ENCODE measurements around the gene OXSR1. TPM values are rescaled to one million over a fixed set of nuclear protein-coding genes. Genes with fewer than 3 reads are reported as not detected.

The OXSR1 gene
- total RNA-seq, 1 donor from 2014 or later = 80.7 TPM

- Mint-ChIP-seq H3K4me1 (ENCODE audit: low read depth, unreplicated experiment) (peaks cover 1% of the 10 kb centered on the region), H3K27me3 (ENCODE audit: unreplicated experiment) (peaks cover 1% of the 10 kb centered on the region), H3K36me3 (ENCODE audit: unreplicated experiment) (peaks cover 9% of the 10 kb centered on the region), H3K4me3 (ENCODE audit: unreplicated experiment) (no peak overlapping the region), H3K9me3 (ENCODE audit: unreplicated experiment) (peaks cover 6% of the 10 kb centered on the region), H3K27ac (ENCODE audit: unreplicated experiment) (no peak overlapping the region)
- DNase-seq = no peak
- no peak for TF ChIP-seq CTCF (IDR thresholded peaks at IDR 0.05; ENCODE audit: partially characterized antibody, unreplicated experiment)
These were observed 111.0 kb downstream of the OXSR1 start for GRCh38 chr3:38276081-38276916.

- H3K27ac Mint-ChIP-seq (ENCODE audit: unreplicated experiment) = no peak overlapping the region
- no peak overlapping the region for H3K4me3 Mint-ChIP-seq (ENCODE audit: unreplicated experiment)
- no peak for TF ChIP-seq CTCF (IDR thresholded peaks at IDR 0.05; ENCODE audit: partially characterized antibody, unreplicated experiment)
- H3K27me3 Mint-ChIP-seq (ENCODE audit: unreplicated experiment) = peaks cover 1% of the 10 kb centered on the region
- H3K4me1 Mint-ChIP-seq (ENCODE audit: low read depth, unreplicated experiment) = peaks cover 1% of the 10 kb centered on the region
- peaks cover 8% of the 10 kb centered on the region for H3K9me3 Mint-ChIP-seq (ENCODE audit: unreplicated experiment)
- peaks cover 9% of the 10 kb centered on the region for H3K36me3 Mint-ChIP-seq (ENCODE audit: unreplicated experiment)
- no peak for DNase-seq
These were observed 111.7 kb downstream of the OXSR1 start for GRCh38 chr3:38276917-38277630.

GRCh38 chr3:38278841-38279240 is 113.5 kb downstream of the OXSR1 start:
- no peak for DNase-seq
- Mint-ChIP-seq H3K27me3 (ENCODE audit: unreplicated experiment) (peaks cover 1% of the 10 kb centered on the region), H3K4me3 (ENCODE audit: unreplicated experiment) (no peak overlapping the region), H3K9me3 (ENCODE audit: unreplicated experiment) (peaks cover 6% of the 10 kb centered on the region), H3K36me3 (ENCODE audit: unreplicated experiment) (peaks cover 9% of the 10 kb centered on the region), H3K27ac (ENCODE audit: unreplicated experiment) (no peak overlapping the region), H3K4me1 (ENCODE audit: low read depth, unreplicated experiment) (peaks cover 1% of the 10 kb centered on the region)
- TF ChIP-seq CTCF (IDR thresholded peaks at IDR 0.05; ENCODE audit: partially characterized antibody, unreplicated experiment) = no peak

GRCh38 chr3:38281895-38282686 is 116.8 kb downstream of the OXSR1 start, which contains the start of gene SLC22A14:
Gene SLC22A14 (plus strand): TSS chr3:38282294. CDS start chr3:38306027, 23,733 bp downstream.
- Mint-ChIP-seq H3K4me3 (ENCODE audit: unreplicated experiment) (no peak within 1 kb of the TSS), H3K9me3 (ENCODE audit: unreplicated experiment) (peaks cover 3% of the 10 kb centered on the region), H3K27ac (ENCODE audit: unreplicated experiment) (no peak within 1 kb of the TSS), H3K4me1 (ENCODE audit: low read depth, unreplicated experiment) (peaks cover 1% of the 10 kb centered on the region), H3K36me3 (ENCODE audit: unreplicated experiment) (peaks cover 4% of the 10 kb centered on the region), H3K27me3 (ENCODE audit: unreplicated experiment) (peaks cover 1% of the 10 kb centered on the region)
- no peak for TF ChIP-seq CTCF (IDR thresholded peaks at IDR 0.05; ENCODE audit: partially characterized antibody, unreplicated experiment)
- no peak for DNase-seq

All from glutamatergic neuron (in vitro differentiated cells).